T-cell (primary cell): ENCODE measurements around the gene OR52E4. TPM values are rescaled to one million over a fixed set of nuclear protein-coding genes. Genes with fewer than 3 reads are reported as not detected.

Source experiments
- ATAC-seq, 4 experiments: fragments of 200-7000 bp in 3 of 4; fragments of 150-1000 bp in 1 of 4; cut with Tn5 transposase; replicated peaks in 1 of 4; 1 replicate in 3 of 4; 2 replicates in 1 of 4; pipeline ENCODE4 v1.10.0; 2021; ENCODE audit warnings: moderate library complexity in 3 of 4, mild to moderate bottlenecking in 2 of 4, moderate number of reproducible peaks in 1 of 4
- CTCF ChIA-PET, 2 donors: fragments of 300-600 bp; sonication (Branson Sonifier 250); formaldehyde crosslinking; loops; one replicate each; lab custom pipeline; 2022; ENCODE audit warnings: antibody characterized with exemption in 2 of 2; lab: Charles Lee
- POLR2A ChIA-PET, 2 donors: fragments of 300-600 bp; sonication (Branson Sonifier 250); formaldehyde crosslinking; loops; one replicate each; lab custom pipeline; 2022; ENCODE audit warnings: antibody characterized with exemption in 2 of 2; lab: Charles Lee
- DNase-seq, 35 experiments: peaks; one replicate each; pipeline versions ENCODE4 v3.0.0 to v3.0.0-alpha.2; 2013 to 2023
- H3K27ac ChIP-seq: one replicate; pipeline ENCODE4 v1.5.1; 2013; ENCODE audit warnings: low read length
- H3K27me3 ChIP-seq, 2 experiments: replicated peaks in 1 of 2; 1 replicate in 1 of 2; 2 replicates in 1 of 2; pipeline versions ENCODE4 v1.6.1 to v1.7.0; 2013; ENCODE audit warnings: low read length in 1 of 2, mixed read lengths in 1 of 2; ENCODE audit not compliant: control insufficient read depth in 2 of 2, insufficient read depth in 2 of 2; ENCODE audit errors: extremely low read depth in 1 of 2
- H3K36me3 ChIP-seq, 2 donors: 1 replicate in 1 of 2; 2 replicates in 1 of 2; pipeline versions ENCODE4 v1.6.1 to v1.7.0; 2013; ENCODE audit warnings: low read length in 1 of 2; ENCODE audit not compliant: control insufficient read depth in 2 of 2, insufficient read depth in 1 of 2; ENCODE audit errors: extremely low read depth in 1 of 2
- H3K4me1 ChIP-seq, 2 experiments: 1 replicate in 1 of 2; 2 replicates in 1 of 2; pipeline versions ENCODE4 v1.6.1 to v1.7.0; 2013; ENCODE audit warnings: low read length in 2 of 2, mixed read lengths in 1 of 2; ENCODE audit not compliant: insufficient read depth in 2 of 2, control insufficient read depth in 1 of 2; ENCODE audit errors: extremely low read depth in 1 of 2
- H3K4me3 ChIP-seq, 2 donors: 1 replicate in 1 of 2; 2 replicates in 1 of 2; pipeline versions ENCODE4 v1.5.1 to v1.7.0; 2013; ENCODE audit warnings: mild to moderate bottlenecking in 2 of 2, low read length in 1 of 2, moderate library complexity in 1 of 2; ENCODE audit not compliant: control insufficient read depth in 1 of 2; ENCODE audit errors: extremely low read depth in 1 of 2
- H3K9me3 ChIP-seq: 2 replicates; pipeline ENCODE4 v1.7.0; 2013
- H3K27ac Mint-ChIP-seq, 2 donors: one replicate each; pipeline ENCODE4 v1.8.0; 2020 to 2021; ENCODE audit warnings: mild to moderate bottlenecking in 2 of 2, mixed read lengths in 2 of 2
- H3K27me3 Mint-ChIP-seq, 2 donors: one replicate each; pipeline ENCODE4 v1.8.0; 2021 to 2022; ENCODE audit warnings: mixed read lengths in 2 of 2
- H3K36me3 Mint-ChIP-seq: one replicate; pipeline ENCODE4 v1.8.0; 2021; ENCODE audit warnings: mixed read lengths
- H3K4me1 Mint-ChIP-seq, 3 donors: one replicate each; pipeline ENCODE4 v1.8.0; 2020 to 2022; ENCODE audit warnings: mixed read lengths in 3 of 3, mild to moderate bottlenecking in 1 of 3
- H3K4me3 Mint-ChIP-seq, 3 donors: one replicate each; pipeline ENCODE4 v1.8.0; 2020 to 2022; ENCODE audit warnings: mild to moderate bottlenecking in 3 of 3, mixed read lengths in 3 of 3, moderate library complexity in 3 of 3
- H3K9me3 Mint-ChIP-seq, 3 donors: one replicate each; pipeline ENCODE4 v1.8.0; 2020 to 2022; ENCODE audit warnings: mixed read lengths in 3 of 3
- WGBS: methylation state at CpG from one replicate; pipeline ENCODE4 v1.1.5; 2013; ENCODE audit warnings: missing lambda C conversion rate; ENCODE audit not compliant: insufficient coverage; 5-methylcytosine and 5-hydroxymethylcytosine counted together
- total RNA-seq, 35 experiments: library from RNA in 6 of 35; stranded (reverse) in 6 of 35; fragments of 120-200 nt in 1 of 35; gene quantifications; one replicate each; pipeline versions ENCODE4 v1.2.1 to v1.2.4 and lab custom pipeline; 2013 to 2026

Gene OR52E4
- total RNA-seq, 5 donors from 2014 or later (not counting 1 experiment from before 2014, with no cell fraction given): not detected

- ChIA-PET CTCF (no interaction called here), POLR2A (no interaction called here)
- H3K4me3 ChIP-seq: no peak overlapping the region
- H3K27me3 ChIP-seq: peaks cover 0 to 3% of the 10 kb centered on the region in 2 experiments
- no peaks in the 10 kb centered on the region for H3K4me1 ChIP-seq
- H3K4me1 Mint-ChIP-seq: no peaks in the 10 kb centered on the region
- no peaks in the 10 kb centered on the region for H3K9me3 ChIP-seq
- no peaks in the 10 kb centered on the region for H3K36me3 ChIP-seq
- DNase-seq (no peak), ATAC-seq (no peak)
- H3K27me3 Mint-ChIP-seq: no peaks in the 10 kb centered on the region
- H3K4me3 Mint-ChIP-seq: no peak overlapping the region
- no peak overlapping the region for H3K27ac ChIP-seq
- no peak overlapping the region for H3K27ac Mint-ChIP-seq
- H3K36me3 Mint-ChIP-seq: no peaks in the 10 kb centered on the region
- peaks cover 4 to 30% (median 5%) of the 10 kb centered on the region in 3 donors for H3K9me3 Mint-ChIP-seq
These were observed 43.0 kb downstream of the OR52E4 start for GRCh38 chr11:5923427-5923776.

DNA sequence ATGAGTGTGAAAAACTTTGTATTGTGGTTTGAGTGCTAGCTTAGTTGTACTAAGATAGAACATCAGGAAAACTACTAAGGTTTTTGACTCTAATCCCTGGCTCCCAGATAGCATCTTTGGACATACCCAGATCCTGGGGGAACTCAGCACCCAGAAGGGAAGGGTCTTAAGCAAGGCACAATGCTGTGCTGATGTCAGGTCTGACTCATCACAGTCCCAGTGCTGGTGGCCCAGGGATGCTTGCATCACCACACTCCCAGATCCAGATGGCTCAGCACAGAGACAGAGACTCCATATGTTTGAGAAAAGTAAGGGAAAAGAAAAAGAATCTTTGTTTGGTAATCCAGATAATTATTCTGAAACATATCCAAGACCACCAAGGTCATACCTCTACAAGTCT lies 43.4 kb downstream of the OR52E4 start:
- peaks cover 5 to 32% (median 6%) of the 10 kb centered on the region in 3 donors for H3K9me3 Mint-ChIP-seq
- Histone ChIP-seq H3K27ac (no peak overlapping the region), H3K4me1 (no peaks in the 10 kb centered on the region), H3K36me3 (no peaks in the 10 kb centered on the region), H3K4me3 (no peak overlapping the region), H3K27me3 (peaks cover 0 to 3% of the 10 kb centered on the region in 2 experiments), H3K9me3 (no peaks in the 10 kb centered on the region)
- no peak for DNase-seq
- H3K36me3 Mint-ChIP-seq: no peaks in the 10 kb centered on the region
- H3K4me3 Mint-ChIP-seq: no peak overlapping the region
- no peaks in the 10 kb centered on the region for H3K27me3 Mint-ChIP-seq
- POLR2A ChIA-PET: no interaction called here
- no peak for ATAC-seq
- no peak overlapping the region for H3K27ac Mint-ChIP-seq
- H3K4me1 Mint-ChIP-seq: no peaks in the 10 kb centered on the region
- CTCF ChIA-PET: no interaction called here

DNA sequence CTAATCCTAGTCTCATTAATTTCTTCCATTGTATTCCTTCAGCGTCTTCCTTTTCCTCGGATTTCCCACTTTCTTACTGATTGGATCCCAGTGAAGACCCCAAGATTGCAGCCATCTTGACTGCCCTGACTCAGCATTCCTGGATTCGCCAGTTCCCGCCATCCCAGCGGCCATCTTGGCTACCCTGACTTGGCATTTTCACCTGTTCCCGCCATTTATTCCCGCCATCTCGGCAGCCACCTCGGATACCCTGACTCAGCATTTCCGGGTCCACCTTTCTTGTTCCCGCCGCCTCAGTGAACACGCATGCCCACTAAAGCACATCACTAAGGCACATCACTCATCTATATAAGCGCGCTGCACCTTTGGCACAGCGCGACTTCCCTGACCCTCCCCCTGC lies 47.8 kb downstream of the OR52E4 start:
- Mint-ChIP-seq H3K4me3 (no peak overlapping the region), H3K27me3 (peaks cover 0 to 3% of the 10 kb centered on the region in 2 donors), H3K4me1 (no peaks in the 10 kb centered on the region), H3K9me3 (peaks cover 5 to 44% (median 6%) of the 10 kb centered on the region in 3 donors), H3K27ac (no peak overlapping the region), H3K36me3 (no peaks in the 10 kb centered on the region)
- 98% methylated on average over 17 of the region's 17 CpGs for WGBS
- Histone ChIP-seq H3K27ac (no peak overlapping the region), H3K27me3 (peaks cover 0 to 12% of the 10 kb centered on the region in 2 experiments), H3K4me1 (no peaks in the 10 kb centered on the region), H3K4me3 (no peak overlapping the region), H3K36me3 (no peaks in the 10 kb centered on the region), H3K9me3 (no peaks in the 10 kb centered on the region)
- DNase-seq: no peak
- ATAC-seq: no peak
- POLR2A ChIA-PET: no interaction called here
- CTCF ChIA-PET: no interaction called here

DNA sequence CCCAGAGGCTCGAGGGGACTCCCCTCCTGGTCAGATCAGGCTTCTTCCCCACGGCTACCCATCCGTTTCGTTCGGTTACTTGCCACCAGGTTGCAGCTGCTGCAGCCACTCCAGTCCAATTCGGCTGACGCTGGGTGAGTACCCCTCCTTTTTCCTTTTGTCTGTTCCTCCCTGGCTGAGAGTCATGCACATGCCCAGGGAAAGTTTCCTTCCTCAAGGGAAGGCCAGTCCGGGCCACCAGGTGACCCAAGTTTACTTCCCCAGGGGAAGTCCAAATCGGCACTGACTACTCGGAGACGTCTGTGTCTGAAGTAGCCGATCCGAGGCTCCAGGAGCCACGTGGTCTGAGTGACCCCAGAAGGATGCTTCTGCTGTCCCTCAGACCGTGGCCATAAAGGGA lies 48.4 kb downstream of the OR52E4 start:
- Mint-ChIP-seq H3K36me3 (no peaks in the 10 kb centered on the region), H3K4me3 (no peak overlapping the region), H3K9me3 (peaks cover 5 to 44% (median 6%) of the 10 kb centered on the region in 3 donors), H3K27ac (no peak overlapping the region), H3K27me3 (peaks cover 0 to 3% of the 10 kb centered on the region in 2 donors), H3K4me1 (no peaks in the 10 kb centered on the region)
- 83% methylated on average over 13 of the region's 15 CpGs for WGBS
- ATAC-seq: no peak
- no peak overlapping the region for H3K4me3 ChIP-seq
- no peak overlapping the region for H3K27ac ChIP-seq
- DNase-seq: no peak
- ChIA-PET POLR2A (no interaction called here), CTCF (no interaction called here)
- H3K4me1 ChIP-seq: no peaks in the 10 kb centered on the region
- peaks cover 0 to 12% of the 10 kb centered on the region in 2 experiments for H3K27me3 ChIP-seq
- no peaks in the 10 kb centered on the region for H3K9me3 ChIP-seq
- no peaks in the 10 kb centered on the region for H3K36me3 ChIP-seq

DNA sequence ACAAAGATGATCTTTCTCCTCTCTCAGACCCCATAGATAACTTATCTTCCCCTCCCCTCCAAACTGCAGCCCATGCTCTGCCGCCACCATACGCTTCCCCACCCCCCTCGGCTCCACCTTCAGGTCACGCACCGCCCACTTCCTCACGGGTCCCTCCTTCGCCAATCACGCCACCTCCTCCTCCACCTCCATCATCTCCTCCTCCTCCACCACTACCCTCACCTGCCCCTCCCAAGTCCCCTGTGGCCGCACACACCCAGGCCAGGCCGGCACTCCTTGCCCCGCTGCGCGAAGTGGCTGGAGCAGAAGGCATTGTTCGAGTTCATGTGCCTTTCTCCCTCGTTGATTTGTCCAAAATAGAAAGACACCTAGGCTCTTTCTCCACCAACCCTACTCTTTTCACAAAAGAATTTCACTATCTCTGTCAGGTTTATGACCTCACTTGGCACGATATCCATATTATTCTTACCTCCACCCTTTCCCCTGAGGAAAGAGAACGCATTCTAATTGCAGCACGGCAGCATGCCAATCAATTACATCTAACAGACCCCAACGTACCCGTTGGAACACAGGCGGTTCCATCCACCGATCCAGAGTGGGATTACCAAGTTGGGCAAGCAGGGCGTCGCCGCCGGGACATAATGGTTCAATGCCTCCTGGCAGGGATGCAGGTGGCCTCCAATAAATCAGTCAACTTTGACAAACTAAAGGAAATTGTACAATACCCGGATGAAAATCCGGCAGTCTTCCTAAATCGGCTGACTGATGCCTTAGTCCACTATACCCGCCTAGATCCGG lies 49.3 kb downstream of the OR52E4 start:
- ATAC-seq: no peak
- no peak overlapping the region for H3K27ac Mint-ChIP-seq
- ChIA-PET CTCF (no interaction called here), POLR2A (no interaction called here)
- no peak overlapping the region for H3K4me3 ChIP-seq
- no peaks in the 10 kb centered on the region for H3K4me1 ChIP-seq
- H3K4me1 Mint-ChIP-seq: no peaks in the 10 kb centered on the region
- H3K36me3 Mint-ChIP-seq: no peaks in the 10 kb centered on the region
- WGBS: 86% methylated on average over 31 of the region's 31 CpGs
- no peaks in the 10 kb centered on the region for H3K9me3 ChIP-seq
- peaks cover 5 to 37% (median 6%) of the 10 kb centered on the region in 3 donors for H3K9me3 Mint-ChIP-seq
- H3K4me3 Mint-ChIP-seq: no peak overlapping the region
- H3K27me3 ChIP-seq: peaks cover 0 to 12% of the 10 kb centered on the region in 2 experiments
- H3K36me3 ChIP-seq: no peaks in the 10 kb centered on the region
- DNase-seq: no peak
- no peak overlapping the region for H3K27ac ChIP-seq
- peaks cover 0 to 3% of the 10 kb centered on the region in 2 donors for H3K27me3 Mint-ChIP-seq

DNA sequence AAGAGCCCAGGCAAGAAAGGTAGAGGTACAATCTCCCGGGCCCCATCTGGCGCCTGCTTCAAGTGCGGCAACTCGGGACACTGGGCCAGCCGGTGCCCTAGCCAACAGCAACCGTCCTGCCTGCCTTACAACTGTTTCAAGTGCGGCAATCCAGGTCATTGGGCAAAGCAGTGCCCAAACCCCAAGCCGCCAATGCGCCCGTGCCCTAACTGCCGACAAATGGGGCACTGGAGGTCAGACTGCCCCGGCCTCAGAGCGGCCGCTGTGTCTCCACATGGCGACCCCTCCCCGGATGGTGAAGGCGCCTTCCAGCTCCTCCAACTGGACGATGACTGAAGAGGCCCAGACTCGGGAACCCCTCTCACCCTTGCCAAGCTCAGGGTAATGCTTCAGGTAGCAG lies 50.2 kb downstream of the OR52E4 start:
- DNase-seq (no peak), ATAC-seq (no peak)
- no peak overlapping the region for H3K27ac ChIP-seq
- no peak overlapping the region for H3K4me3 ChIP-seq
- Mint-ChIP-seq H3K4me1 (no peaks in the 10 kb centered on the region), H3K27ac (no peak overlapping the region), H3K9me3 (peaks cover 3 to 28% (median 6%) of the 10 kb centered on the region in 3 donors), H3K4me3 (no peak overlapping the region), H3K27me3 (peaks cover 0 to 3% of the 10 kb centered on the region in 2 donors), H3K36me3 (no peaks in the 10 kb centered on the region)
- WGBS: 92% methylated on average over 19 of the region's 19 CpGs
- H3K4me1 ChIP-seq: no peaks in the 10 kb centered on the region
- H3K9me3 ChIP-seq: no peaks in the 10 kb centered on the region
- ChIA-PET POLR2A (no interaction called here), CTCF (no interaction called here)
- H3K27me3 ChIP-seq: peaks cover 0 to 12% of the 10 kb centered on the region in 2 experiments
- no peaks in the 10 kb centered on the region for H3K36me3 ChIP-seq
